Activated CD8-positive, alpha-beta T cell treated with anti-CD3 and anti-CD28 coated beads for 36 hours (primary cell): ENCODE results near the gene AARS2. TPM values are rescaled to one million over a fixed set of nuclear protein-coding genes. Genes with fewer than 3 reads are reported as not detected.

Experiments
- ATAC-seq: fragments of 200-7000 bp; cut with Tn5 transposase; one replicate; pipeline ENCODE4 v1.10.0; 2021; ENCODE audit warnings: mild to moderate bottlenecking, moderate library complexity
- CTCF ChIA-PET: fragments of 350-600 bp; sonication (Branson Sonifier 250); formaldehyde crosslinking; loops from one replicate; lab custom pipeline; 2021; ENCODE audit warnings: antibody characterized with exemption; lab: Charles Lee
- POLR2A ChIA-PET: fragments of 350-600 bp; sonication (Branson Sonifier 250); formaldehyde crosslinking; loops from one replicate; lab custom pipeline; 2021; ENCODE audit warnings: antibody characterized with exemption; lab: Charles Lee
- DNase-seq: peaks from one replicate; pipeline ENCODE4 v3.0.0-alpha.2; 2020
- H3K27ac Mint-ChIP-seq: one replicate; pipeline ENCODE4 v1.8.0; 2021; ENCODE audit warnings: mild to moderate bottlenecking, mixed read lengths
- H3K27me3 Mint-ChIP-seq: one replicate; pipeline ENCODE4 v1.8.0; 2021; ENCODE audit warnings: mixed read lengths
- H3K36me3 Mint-ChIP-seq: one replicate; pipeline ENCODE4 v1.8.0; 2021; ENCODE audit warnings: low read depth, mixed read lengths
- H3K4me1 Mint-ChIP-seq: one replicate; pipeline ENCODE4 v1.8.0; 2021; ENCODE audit warnings: low read depth, mixed read lengths
- H3K4me3 Mint-ChIP-seq: one replicate; pipeline ENCODE4 v1.8.0; 2021; ENCODE audit warnings: mild to moderate bottlenecking, moderate library complexity, mixed read lengths
- H3K9me3 Mint-ChIP-seq: one replicate; pipeline ENCODE4 v1.8.0; 2021; ENCODE audit warnings: mixed read lengths
- intact Hi-C: fragments of 100-400 bp; cut with micrococcal nuclease; formaldehyde crosslinking; loops from one replicate; pipeline ENCODE4 v1.10.0; 2022
- total RNA-seq, 2 experiments: library from RNA; stranded (reverse); gene quantifications; one replicate each; pipeline ENCODE4 v1.2.3, GENCODE V29; 2021
- TF ChIP-seq, protein P1 (sequence below): fragments of 200-600 bp; IDR thresholded peaks from one replicate; pipeline ENCODE4 v1.8.0; 2022; ENCODE audit warnings: antibody characterized with exemption, mild to moderate bottlenecking

The AARS2 gene
- total RNA-seq, 2 experiments from 2014 or later = 16.2 to 16.3 TPM

DNA sequence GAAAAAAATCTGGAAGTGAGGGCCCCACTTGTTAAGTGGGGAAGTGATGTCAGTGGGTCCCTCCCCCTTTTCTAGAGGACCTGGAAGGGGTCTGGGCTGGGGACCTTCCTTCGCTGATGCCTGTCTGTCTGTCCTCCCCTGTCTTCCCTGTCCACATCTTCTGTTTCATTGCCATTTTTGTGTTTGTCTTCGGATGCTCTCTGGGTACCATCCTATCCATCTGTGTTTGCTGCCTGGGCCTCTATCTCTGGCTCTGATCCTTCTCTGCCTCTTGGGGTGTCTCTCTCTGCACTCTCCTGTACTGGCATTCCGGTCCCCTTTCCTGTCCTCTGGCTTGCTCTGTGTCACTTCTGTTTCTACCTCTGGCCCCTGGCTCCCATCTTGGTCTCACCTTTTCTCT lies 40.6 kb downstream of the AARS2 start:
- Mint-ChIP-seq H3K4me3 (no peak overlapping the region), H3K27me3 (peaks cover 53% of the 10 kb centered on the region), H3K9me3 (no peaks in the 10 kb centered on the region), H3K36me3 (no peaks in the 10 kb centered on the region), H3K4me1 (peaks cover 12% of the 10 kb centered on the region), H3K27ac (no peak overlapping the region)
- TF ChIP-seq, protein P1, sequence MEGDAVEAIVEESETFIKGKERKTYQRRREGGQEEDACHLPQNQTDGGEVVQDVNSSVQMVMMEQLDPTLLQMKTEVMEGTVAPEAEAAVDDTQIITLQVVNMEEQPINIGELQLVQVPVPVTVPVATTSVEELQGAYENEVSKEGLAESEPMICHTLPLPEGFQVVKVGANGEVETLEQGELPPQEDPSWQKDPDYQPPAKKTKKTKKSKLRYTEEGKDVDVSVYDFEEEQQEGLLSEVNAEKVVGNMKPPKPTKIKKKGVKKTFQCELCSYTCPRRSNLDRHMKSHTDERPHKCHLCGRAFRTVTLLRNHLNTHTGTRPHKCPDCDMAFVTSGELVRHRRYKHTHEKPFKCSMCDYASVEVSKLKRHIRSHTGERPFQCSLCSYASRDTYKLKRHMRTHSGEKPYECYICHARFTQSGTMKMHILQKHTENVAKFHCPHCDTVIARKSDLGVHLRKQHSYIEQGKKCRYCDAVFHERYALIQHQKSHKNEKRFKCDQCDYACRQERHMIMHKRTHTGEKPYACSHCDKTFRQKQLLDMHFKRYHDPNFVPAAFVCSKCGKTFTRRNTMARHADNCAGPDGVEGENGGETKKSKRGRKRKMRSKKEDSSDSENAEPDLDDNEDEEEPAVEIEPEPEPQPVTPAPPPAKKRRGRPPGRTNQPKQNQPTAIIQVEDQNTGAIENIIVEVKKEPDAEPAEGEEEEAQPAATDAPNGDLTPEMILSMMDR = no peak
- intact Hi-C loops = no loop called here
- ATAC-seq (no peak), DNase-seq (no peak)
- ChIA-PET CTCF (no interaction called here), POLR2A (interaction anchor here (0.9 kb wide), 2 partner anchors 16 to 130 kb away, joined by 3 to 5 read pairs; partner anchors contain the start of gene SLC35B2)

DNA sequence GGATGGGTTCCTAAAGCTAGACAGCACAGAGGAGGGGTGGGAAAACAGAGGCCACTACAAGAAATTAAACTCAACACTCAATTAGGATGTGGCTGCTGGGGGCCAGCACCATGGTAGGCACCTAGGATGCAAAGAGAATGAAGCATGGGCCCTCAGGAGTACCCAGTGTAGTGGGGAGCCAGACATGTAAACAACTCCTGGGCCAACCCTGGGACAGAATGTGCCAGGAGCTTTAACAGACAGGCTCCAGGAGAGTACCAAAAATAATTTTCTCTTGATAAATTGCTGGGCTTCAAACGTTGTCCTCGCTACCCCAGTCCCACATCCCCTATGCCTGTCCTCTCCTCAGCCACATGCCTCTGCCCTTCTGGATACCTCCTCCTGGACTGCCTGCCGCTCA lies 41.2 kb downstream of the AARS2 start:
- no peaks in the 10 kb centered on the region for H3K36me3 Mint-ChIP-seq
- ATAC-seq = no peak
- ChIA-PET POLR2A (interaction anchor here (0.9 to 1.9 kb wide), 3 partner anchors 15 to 129 kb away, joined by 3 to 5 read pairs (median 5); partner anchors contain the start of gene SLC35B2), CTCF (interaction anchor here (6.5 kb wide), 1 partner anchor 35 kb away, joined by 182 read pairs; the partner anchor contains the start of gene AARS2)
- no peaks in the 10 kb centered on the region for H3K9me3 Mint-ChIP-seq
- H3K27me3 Mint-ChIP-seq = peaks cover 47% of the 10 kb centered on the region
- H3K4me1 Mint-ChIP-seq = peaks cover 14% of the 10 kb centered on the region
- TF ChIP-seq, protein P1 = no peak
- no peak for DNase-seq
- intact Hi-C loops = no loop called here
- peak overlapping the region; percentile 14 for H3K4me3 Mint-ChIP-seq
- no peak overlapping the region for H3K27ac Mint-ChIP-seq

DNA sequence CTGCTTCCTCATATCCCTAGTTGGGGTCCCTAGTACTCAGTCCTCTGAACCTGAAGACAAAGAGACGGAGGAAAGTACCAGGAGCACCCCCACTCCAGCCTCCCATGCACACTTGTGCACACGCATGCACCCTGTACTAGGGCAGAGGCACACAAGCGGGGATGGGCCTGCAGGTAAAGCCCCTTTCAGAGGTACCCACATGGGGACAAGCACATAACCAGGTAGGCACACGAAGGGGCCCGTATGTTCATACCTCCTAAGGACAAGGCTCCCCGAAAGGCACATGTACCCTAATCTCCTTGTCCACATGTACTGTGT lies 41.8 kb downstream of the AARS2 start:
- H3K4me3 Mint-ChIP-seq = peak overlapping the region; percentile 47

DNA sequence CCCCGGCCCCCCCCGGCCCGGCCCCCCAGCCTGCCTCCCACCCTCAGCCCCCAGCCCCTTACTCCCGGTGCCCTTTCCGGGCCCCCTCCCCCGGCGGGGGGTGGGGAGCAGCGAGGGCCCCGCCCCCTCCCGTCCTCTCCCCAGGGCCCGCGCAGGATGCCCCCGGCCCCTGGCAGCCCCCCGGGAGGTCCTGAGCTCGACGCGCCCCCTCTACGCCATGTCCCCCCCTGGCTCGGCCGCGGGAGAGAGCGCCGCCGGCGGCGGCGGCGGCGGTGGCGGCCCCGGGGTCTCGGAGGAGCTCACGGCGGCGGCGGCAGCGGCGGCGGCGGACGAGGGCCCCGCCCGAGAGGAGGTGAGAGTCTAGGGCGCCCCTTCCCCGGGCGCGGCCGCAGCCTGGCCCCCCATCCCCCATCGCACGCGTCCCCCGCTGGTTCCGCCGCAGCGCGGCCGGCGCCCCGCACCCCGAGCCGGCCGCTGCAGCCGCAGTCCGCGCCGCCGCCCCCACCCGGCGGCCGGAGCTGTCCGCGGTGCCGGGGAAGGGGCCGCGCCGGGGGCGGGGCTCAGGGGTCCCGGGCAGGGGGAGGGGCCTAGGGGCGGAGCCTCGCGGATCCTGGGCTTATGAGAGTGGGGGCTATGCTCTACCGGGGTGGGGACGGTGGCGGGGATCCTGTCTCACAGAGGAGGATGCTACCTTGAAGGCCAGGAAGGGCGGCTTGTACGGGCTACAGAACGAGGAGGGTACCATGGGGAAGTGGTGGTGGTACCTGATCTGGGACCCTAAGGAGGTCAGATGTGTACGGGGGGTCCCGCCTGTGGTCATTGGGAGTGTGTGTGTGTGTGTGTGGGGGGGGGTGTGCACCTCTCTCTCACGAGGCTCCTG lies 42.4 kb downstream of the AARS2 start:
- no peak for ATAC-seq
- DNase-seq = no peak
- TF ChIP-seq, protein P1 = no peak
- peaks cover 24% of the 10 kb centered on the region for H3K4me1 Mint-ChIP-seq
- H3K36me3 Mint-ChIP-seq = no peaks in the 10 kb centered on the region
- H3K27me3 Mint-ChIP-seq = peaks cover 44% of the 10 kb centered on the region
- no peaks in the 10 kb centered on the region for H3K9me3 Mint-ChIP-seq
- POLR2A ChIA-PET = interaction anchor here (1.0 to 2.1 kb wide), 4 partner anchors 14 to 67 kb away, joined by 3 to 8 read pairs (median 6); partner anchors contain the start of gene SLC35B2
- intact Hi-C loops = no loop called here
- CTCF ChIA-PET = interaction anchor here (1.2 to 6.5 kb wide), 6 partner anchors 14 to 185 kb away, joined by 3 to 182 read pairs (median 26); partner anchors contain the start of genes AARS2, SLC35B2 and SPATS1
- peak overlapping the region; percentile 47 for H3K4me3 Mint-ChIP-seq
- no peak overlapping the region for H3K27ac Mint-ChIP-seq

More for the DNA sequence above, 41.8 kb downstream of the AARS2 start:
- no peak for DNase-seq
- TF ChIP-seq, protein P1 = no peak
- peaks cover 20% of the 10 kb centered on the region for H3K4me1 Mint-ChIP-seq
- ChIA-PET CTCF (interaction anchor here (1.2 to 6.5 kb wide), 4 partner anchors 14 to 65 kb away, joined by 3 to 182 read pairs (median 84); partner anchors contain the start of genes AARS2 and SLC35B2), POLR2A (interaction anchor here (0.9 to 1.9 kb wide), 3 partner anchors 15 to 129 kb away, joined by 3 to 5 read pairs (median 5); partner anchors contain the start of gene SLC35B2)
- intact Hi-C loops = no loop called here
- peaks cover 44% of the 10 kb centered on the region for H3K27me3 Mint-ChIP-seq
- H3K9me3 Mint-ChIP-seq = no peaks in the 10 kb centered on the region
- H3K27ac Mint-ChIP-seq = no peak overlapping the region
- no peaks in the 10 kb centered on the region for H3K36me3 Mint-ChIP-seq
- ATAC-seq = no peak
